ENCODE data around the gene NBAS.

Gene NBAS

GRCh38 chr2:15580451-15580850 lies 19.3 kb upstream of the NBAS start:
- Histone ChIP-seq H3K4me3 (no peak overlapping the region), H3K36me3 (no peaks in the 10 kb centered on the region), H3K4me1 (no peaks in the 10 kb centered on the region), H3K27me3 (peaks cover 0 to 15% of the 10 kb centered on the region in 2 donors), H3K9me3 (no peaks in the 10 kb centered on the region), H3K27ac (no peak overlapping the region)
- TF ChIP-seq, protein P1, sequence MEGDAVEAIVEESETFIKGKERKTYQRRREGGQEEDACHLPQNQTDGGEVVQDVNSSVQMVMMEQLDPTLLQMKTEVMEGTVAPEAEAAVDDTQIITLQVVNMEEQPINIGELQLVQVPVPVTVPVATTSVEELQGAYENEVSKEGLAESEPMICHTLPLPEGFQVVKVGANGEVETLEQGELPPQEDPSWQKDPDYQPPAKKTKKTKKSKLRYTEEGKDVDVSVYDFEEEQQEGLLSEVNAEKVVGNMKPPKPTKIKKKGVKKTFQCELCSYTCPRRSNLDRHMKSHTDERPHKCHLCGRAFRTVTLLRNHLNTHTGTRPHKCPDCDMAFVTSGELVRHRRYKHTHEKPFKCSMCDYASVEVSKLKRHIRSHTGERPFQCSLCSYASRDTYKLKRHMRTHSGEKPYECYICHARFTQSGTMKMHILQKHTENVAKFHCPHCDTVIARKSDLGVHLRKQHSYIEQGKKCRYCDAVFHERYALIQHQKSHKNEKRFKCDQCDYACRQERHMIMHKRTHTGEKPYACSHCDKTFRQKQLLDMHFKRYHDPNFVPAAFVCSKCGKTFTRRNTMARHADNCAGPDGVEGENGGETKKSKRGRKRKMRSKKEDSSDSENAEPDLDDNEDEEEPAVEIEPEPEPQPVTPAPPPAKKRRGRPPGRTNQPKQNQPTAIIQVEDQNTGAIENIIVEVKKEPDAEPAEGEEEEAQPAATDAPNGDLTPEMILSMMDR (IDR thresholded peaks at IDR 0.05): no peak
- DNase-seq: no peak
- intact Hi-C loops (cut with DNase I; ENCODE audit: low total_unique reads): no loop called here

- Histone ChIP-seq H3K4me3 (no peak overlapping the region), H3K9me3 (no peaks in the 10 kb centered on the region), H3K36me3 (no peaks in the 10 kb centered on the region), H3K4me1 (no peaks in the 10 kb centered on the region), H3K27me3 (peaks cover 0 to 15% of the 10 kb centered on the region in 2 donors), H3K27ac (no peak overlapping the region)
- DNase-seq: no peak
- TF ChIP-seq, protein P1 (IDR thresholded peaks at IDR 0.05): no peak
- intact Hi-C loops (cut with DNase I; ENCODE audit: low total_unique reads): no loop called here
These were observed 18.5 kb upstream of the NBAS start for GRCh38 chr2:15579641-15580040.

DNA sequence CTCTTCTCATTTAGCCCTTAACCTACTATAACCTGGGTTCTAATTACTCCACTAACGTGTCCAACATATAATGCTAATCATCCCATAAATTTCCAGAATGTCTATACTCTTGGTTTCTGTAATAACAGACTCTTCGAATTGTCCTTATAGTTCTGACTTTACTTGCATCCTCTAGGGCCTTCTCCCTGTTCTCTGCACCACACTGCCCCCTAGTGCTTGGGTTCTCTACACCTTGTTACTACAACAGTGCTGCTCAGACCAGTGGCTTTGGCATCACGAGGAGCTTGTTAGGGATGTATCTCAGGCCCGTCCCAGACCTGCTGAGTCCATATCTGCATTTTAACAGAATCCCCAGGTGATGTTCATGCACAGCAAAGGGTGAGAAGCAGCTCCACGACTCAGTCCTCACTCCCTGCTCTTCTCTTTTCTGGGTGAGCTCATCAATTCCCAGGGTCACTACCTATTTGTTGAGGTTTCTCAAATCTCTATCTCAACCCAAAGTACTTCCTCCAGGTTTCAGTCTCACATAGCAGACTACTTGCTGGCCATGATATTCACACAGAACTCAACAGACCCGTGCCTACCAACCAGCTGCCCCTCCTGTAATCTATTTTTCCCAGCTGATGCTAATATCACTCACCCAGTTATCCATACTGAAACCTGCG lies 16.1 kb upstream of the NBAS start:
- intact Hi-C loops (cut with DNase I; ENCODE audit: low total_unique reads): no loop called here

DNA sequence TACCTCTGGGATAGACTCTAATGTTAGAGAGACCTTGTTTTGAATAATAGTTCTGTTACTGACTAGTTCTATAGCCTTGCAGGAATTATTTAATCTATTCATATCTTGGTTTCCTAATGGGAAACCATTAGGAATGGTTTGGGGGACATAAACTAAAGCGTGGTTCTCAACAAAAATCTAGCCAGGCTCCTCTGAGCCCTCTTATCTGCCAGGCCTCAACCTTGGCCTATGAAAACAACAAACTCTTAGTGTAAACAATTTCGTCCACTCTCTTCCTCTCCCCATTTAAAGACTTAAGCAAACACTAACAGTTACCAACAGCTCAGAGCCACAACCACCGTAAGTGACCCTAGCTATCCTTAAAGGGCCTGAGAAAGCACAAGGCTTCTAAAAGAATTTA lies 10.6 kb upstream of the NBAS start:
- no peaks in the 10 kb centered on the region for H3K9me3 ChIP-seq
- H3K27ac ChIP-seq: no peak overlapping the region
- H3K4me3 ChIP-seq: no peak overlapping the region
- no peaks in the 10 kb centered on the region for H3K4me1 ChIP-seq
- no peaks in the 10 kb centered on the region for H3K27me3 ChIP-seq
- H3K36me3 ChIP-seq: no peaks in the 10 kb centered on the region
- intact Hi-C loops (cut with DNase I; ENCODE audit: low total_unique reads): no loop called here
- DNase-seq: no peak
- TF ChIP-seq, protein P1 (IDR thresholded peaks at IDR 0.05): no peak

More for the DNA sequence above, 16.1 kb upstream of the NBAS start:
- TF ChIP-seq, protein P1 (IDR thresholded peaks at IDR 0.05): peak; percentile 61 to 65
- peak; percentile 80 to 86 for DNase-seq
- no peaks in the 10 kb centered on the region for H3K4me1 ChIP-seq
- H3K4me3 ChIP-seq: no peak overlapping the region
- H3K36me3 ChIP-seq: no peaks in the 10 kb centered on the region
- no peak overlapping the region for H3K27ac ChIP-seq
- H3K27me3 ChIP-seq: peaks cover 0 to 2% of the 10 kb centered on the region in 2 donors
- no peaks in the 10 kb centered on the region for H3K9me3 ChIP-seq

DNA sequence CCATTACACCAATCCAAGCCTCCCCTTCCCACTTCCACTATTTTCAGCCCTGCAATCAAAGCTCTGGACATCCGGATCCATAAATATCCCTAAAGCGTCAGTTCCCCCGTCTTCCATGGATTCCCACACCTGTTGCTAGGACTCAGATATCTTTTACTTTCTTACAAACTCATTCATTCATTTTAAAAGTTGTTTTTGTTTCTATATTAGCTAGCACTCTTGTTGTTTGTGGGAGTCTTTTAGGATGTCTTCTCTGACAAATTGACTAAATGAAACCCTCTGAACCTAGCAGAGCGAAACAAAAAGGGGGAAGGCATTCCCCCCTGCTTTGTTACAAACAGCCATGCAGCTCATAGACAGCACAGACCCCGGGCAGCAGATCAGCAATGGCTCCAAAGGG lies 9.0 kb upstream of the NBAS start:
- intact Hi-C loops (cut with DNase I; ENCODE audit: low total_unique reads): no loop called here
- H3K36me3 ChIP-seq: no peaks in the 10 kb centered on the region
- TF ChIP-seq, protein P1 (IDR thresholded peaks at IDR 0.05): no peak
- no peak overlapping the region for H3K4me3 ChIP-seq
- H3K27ac ChIP-seq: no peak overlapping the region
- H3K4me1 ChIP-seq: no peaks in the 10 kb centered on the region
- no peaks in the 10 kb centered on the region for H3K27me3 ChIP-seq
- DNase-seq: no peak
- H3K9me3 ChIP-seq: no peaks in the 10 kb centered on the region

DNA sequence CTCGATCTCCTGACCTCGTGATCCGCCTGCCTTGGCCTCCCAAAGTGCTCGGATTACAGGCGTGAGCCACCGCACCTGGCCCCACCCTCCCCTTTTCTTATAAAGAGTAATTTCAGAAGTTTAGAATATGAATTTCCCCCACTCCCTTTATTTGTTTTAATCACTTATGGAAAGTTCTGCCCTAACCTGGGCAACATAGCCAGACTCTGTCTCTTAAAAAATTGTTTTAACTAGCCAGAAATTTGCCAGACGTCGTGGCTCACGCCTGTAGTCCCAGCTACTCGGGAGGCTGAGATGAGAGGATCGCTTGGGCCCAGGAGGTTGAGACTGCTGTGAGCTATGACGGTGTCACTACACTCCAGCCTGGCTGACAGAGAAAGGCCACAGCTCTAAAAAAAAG lies 7.7 kb upstream of the NBAS start:
- H3K9me3 ChIP-seq: no peaks in the 10 kb centered on the region
- intact Hi-C loops (cut with DNase I; ENCODE audit: low total_unique reads): no loop called here
- H3K4me1 ChIP-seq: no peaks in the 10 kb centered on the region
- H3K27me3 ChIP-seq: no peaks in the 10 kb centered on the region
- H3K36me3 ChIP-seq: no peaks in the 10 kb centered on the region
- TF ChIP-seq, protein P1 (IDR thresholded peaks at IDR 0.05): no peak
- no peak overlapping the region for H3K4me3 ChIP-seq
- no peak for DNase-seq
- no peak overlapping the region for H3K27ac ChIP-seq

Data from tibial artery (tissue), 4 donors.